Neural cell (in vitro differentiated cells): Measurements from ENCODE around the gene ZNF804A. TPM values are rescaled to one million over a fixed set of nuclear protein-coding genes. Genes with fewer than 3 reads are reported as not detected.

Source experiments
- H2AFZ ChIP-seq: fragments of 200-600, 300-800 bp; sonication (generic), shearing (Covaris generic); 2 replicates; pipeline ENCODE4 v1.6.0; 2014; ENCODE audit warnings: low read depth, mild to moderate bottlenecking, antibody characterized with exemption, low read length, moderate library complexity
- H3F3A ChIP-seq: fragments of 200-600 bp; shearing (Covaris generic); 2 replicates; pipeline ENCODE4 v1.6.1; 2016; ENCODE audit warnings: mild to moderate bottlenecking, moderate library complexity, mixed read lengths, antibody characterized with exemption, low read length; ENCODE audit not compliant: insufficient read depth, poor library complexity, severe bottlenecking
- H3K27ac ChIP-seq: fragments of 200-600, 300-800 bp; sonication (generic), shearing (Covaris generic); 2 replicates; pipeline ENCODE4 v1.5.1; 2014; ENCODE audit warnings: mild to moderate bottlenecking, low read length, moderate library complexity
- H3K27me3 ChIP-seq: fragments of 300-800, 200-600 bp; sonication (generic), shearing (Covaris generic); 2 replicates; pipeline ENCODE4 v1.6.0; 2014; ENCODE audit warnings: mild to moderate bottlenecking, low read depth, low read length, moderate library complexity; ENCODE audit not compliant: insufficient read depth
- H3K36me3 ChIP-seq: fragments of 300-800, 200-600 bp; sonication (generic), shearing (Covaris generic); 2 replicates; pipeline ENCODE4 v1.5.1; 2014; ENCODE audit warnings: mild to moderate bottlenecking, antibody characterized with exemption, low read length, moderate library complexity; ENCODE audit not compliant: insufficient read depth
- H3K4me2 ChIP-seq: fragments of 300-800, 200-600 bp; sonication (generic), shearing (Covaris generic); 2 replicates; pipeline ENCODE4 v1.6.0; 2014; ENCODE audit warnings: mild to moderate bottlenecking, low read length
- H3K4me3 ChIP-seq: fragments of 300-800, 200-600 bp; sonication (generic), shearing (Covaris generic); 2 replicates; pipeline ENCODE4 v1.5.1; 2014; ENCODE audit warnings: mild to moderate bottlenecking, low read length, moderate library complexity
- H3K79me2 ChIP-seq: fragments of 200-600 bp; shearing (Covaris generic); replicated peaks from 2 replicates; pipeline ENCODE4 v1.6.0; 2014; ENCODE audit warnings: mild to moderate bottlenecking, low read length, moderate library complexity; ENCODE audit not compliant: insufficient read depth
- H3K9ac ChIP-seq: fragments of 300-800, 200-600 bp; sonication (generic), shearing (Covaris generic); 2 replicates; pipeline ENCODE4 v1.6.1; 2016; ENCODE audit warnings: mild to moderate bottlenecking, low read length, mixed read lengths
- H3K9me2 ChIP-seq: fragments of 200-600 bp; shearing (Covaris generic); 2 replicates; pipeline ENCODE4 v1.6.1; 2016; ENCODE audit warnings: mild to moderate bottlenecking, low read length, mixed read lengths; ENCODE audit not compliant: insufficient read depth
- H3K9me3 ChIP-seq: fragments of 200-600, 300-800 bp; sonication (generic), shearing (Covaris generic); 2 replicates; pipeline ENCODE4 v1.6.1; 2016; ENCODE audit warnings: mild to moderate bottlenecking, mixed run types, low read length, moderate library complexity, mixed read lengths
- H4K20me1 ChIP-seq: fragments of 200-600 bp; shearing (Covaris generic); 2 replicates; pipeline ENCODE4 v1.6.1; 2016; ENCODE audit warnings: mild to moderate bottlenecking, mixed run types; ENCODE audit not compliant: insufficient read depth
- CTCF ChIP-seq: fragments of 450-650 bp; IDR thresholded peaks from 2 replicates; pipeline ENCODE4 v1.5.1; 2014; ENCODE audit warnings: antibody characterized with exemption, mild to moderate bottlenecking, moderate library complexity; ENCODE audit not compliant: poor library complexity, severe bottlenecking
- EP300 ChIP-seq: fragments of 450-650 bp; conservative IDR thresholded peaks from 2 replicates; pipeline ENCODE4 v1.6.1; 2014; ENCODE audit warnings: antibody characterized with exemption, mild to moderate bottlenecking, moderate library complexity; ENCODE audit not compliant: poor library complexity, severe bottlenecking
- EZH2 ChIP-seq: fragments of 200-600, 300-800 bp; shearing (Covaris generic), sonication (generic); IDR thresholded peaks from 2 replicates; pipeline ENCODE4 v1.6.1; 2014; ENCODE audit warnings: antibody characterized with exemption, low read length, borderline replicate concordance, mild to moderate bottlenecking; ENCODE audit not compliant: insufficient read depth, poor library complexity, severe bottlenecking
- MXI1 ChIP-seq: fragments of 450-650 bp; conservative IDR thresholded peaks from 2 replicates; pipeline ENCODE4 v1.6.1; 2014; ENCODE audit warnings: antibody characterized with exemption, mild to moderate bottlenecking; ENCODE audit not compliant: poor library complexity, severe bottlenecking
- POLR2AphosphoS5 ChIP-seq: IDR thresholded peaks from 2 replicates; pipeline ENCODE4 v1.6.1; 2012
- RAD21 ChIP-seq: fragments of 450-650 bp; conservative IDR thresholded peaks from 2 replicates; pipeline ENCODE4 v1.6.1; 2014; ENCODE audit warnings: antibody characterized with exemption, mild to moderate bottlenecking, moderate library complexity
- REST ChIP-seq: IDR thresholded peaks from 2 replicates; pipeline ENCODE4 v1.6.1; 2012; ENCODE audit warnings: borderline replicate concordance
- SMC3 ChIP-seq: fragments of 450-650 bp; conservative IDR thresholded peaks from 2 replicates; pipeline ENCODE4 v1.6.1; 2014; ENCODE audit warnings: antibody characterized with exemption, mild to moderate bottlenecking, moderate library complexity; ENCODE audit not compliant: poor library complexity
- TAF1 ChIP-seq: IDR thresholded peaks from 2 replicates; pipeline ENCODE4 v1.6.1; 2012; ENCODE audit warnings: low read depth
- polyA plus RNA-seq: library from polyadenylated mRNA; depleted of rRNA; stranded (reverse); fragments of >200 nt; gene quantifications from 2 replicates; pipeline ENCODE4 v1.2.3, GENCODE V29; 2014

The ZNF804A gene
- polyA plus RNA-seq, 1 donor from 2014 or later, result 2.7 TPM

- no peak overlapping the region for H3K9ac ChIP-seq
- H3K79me2 ChIP-seq, result no peaks in the 10 kb centered on the region
- no peaks in the 10 kb centered on the region for H3F3A ChIP-seq
- no peaks in the 10 kb centered on the region for H3K9me3 ChIP-seq
- H4K20me1 ChIP-seq, result no peaks in the 10 kb centered on the region
- no peak overlapping the region for H3K4me2 ChIP-seq
- no peaks in the 10 kb centered on the region for H3K9me2 ChIP-seq
- no peak overlapping the region for H3K27ac ChIP-seq
- H2AFZ ChIP-seq, result no peak overlapping the region
- no peak overlapping the region for H3K4me3 ChIP-seq
- TF ChIP-seq TAF1, result no peak
- TF ChIP-seq MXI1, result no peak
- TF ChIP-seq SMC3, result no peak
- TF ChIP-seq EZH2, result no peak
- no peak for TF ChIP-seq RAD21
- no peak for TF ChIP-seq CTCF
- TF ChIP-seq REST, result no peak
- TF ChIP-seq EP300, result no peak
- H3K36me3 ChIP-seq, result no peaks in the 10 kb centered on the region
- H3K27me3 ChIP-seq, result no peaks in the 10 kb centered on the region
These were observed 123.6 kb downstream of the ZNF804A start for GRCh38 chr2:184721881-184722280.

GRCh38 chr2:184727813-184728212 is 129.5 kb downstream of the ZNF804A start:
- H3K9ac ChIP-seq, result no peak overlapping the region
- H3K27ac ChIP-seq, result no peak overlapping the region
- H2AFZ ChIP-seq, result no peak overlapping the region
- H3K36me3 ChIP-seq, result no peaks in the 10 kb centered on the region
- H3K9me3 ChIP-seq, result no peaks in the 10 kb centered on the region
- H3K27me3 ChIP-seq, result no peaks in the 10 kb centered on the region
- H3F3A ChIP-seq, result no peaks in the 10 kb centered on the region
- H3K4me3 ChIP-seq, result no peak overlapping the region
- H4K20me1 ChIP-seq, result no peaks in the 10 kb centered on the region
- H3K9me2 ChIP-seq, result no peaks in the 10 kb centered on the region
- no peaks in the 10 kb centered on the region for H3K79me2 ChIP-seq
- H3K4me2 ChIP-seq, result no peak overlapping the region
- TF ChIP-seq RAD21 (no peak), REST (no peak), POLR2AphosphoS5 (no peak), EP300 (no peak), TAF1 (no peak), SMC3 (no peak)
